B cell (primary cell): ENCODE data around the gene NDUFAF5. TPM values are rescaled to one million over a fixed set of nuclear protein-coding genes. Genes with fewer than 3 reads are reported as not detected.

ENCODE experiments used
- ATAC-seq: fragments of 200-7000 bp; cut with Tn5 transposase; one replicate; pipeline ENCODE4 v1.10.0; 2021; ENCODE audit warnings: low read depth, mild to moderate bottlenecking, moderate number of reproducible peaks, moderate library complexity
- CTCF ChIA-PET: fragments of 350-600 bp; sonication (Branson Sonifier 250); formaldehyde crosslinking; loops from one replicate; lab custom pipeline; 2021; ENCODE audit warnings: antibody characterized with exemption, inconsistent platforms; lab: Charles Lee
- POLR2A ChIA-PET: fragments of 350-600 bp; sonication (Branson Sonifier 250); formaldehyde crosslinking; loops from one replicate; lab custom pipeline; 2021; ENCODE audit warnings: antibody characterized with exemption; lab: Charles Lee
- DNase-seq: peaks from one replicate; pipeline ENCODE4 v3.0.0; 2013
- H2AFZ ChIP-seq: 2 replicates; pipeline ENCODE4 v1.6.1; 2012; ENCODE audit warnings: mild to moderate bottlenecking, low read depth, low read length; ENCODE audit not compliant: insufficient read depth, poor library complexity, severe bottlenecking
- H3K27ac ChIP-seq, 2 donors: 1 replicate in 1 of 2; 2 replicates in 1 of 2; pipeline ENCODE4 v1.5.1; 2012 to 2013; ENCODE audit warnings: low read length in 2 of 2, mild to moderate bottlenecking in 2 of 2, moderate library complexity in 1 of 2
- H3K27me3 ChIP-seq, 4 experiments: fragments of 200-600 bp in 1 of 4; sonication (generic) in 1 of 4; replicated peaks in 1 of 4; 1 replicate in 2 of 4; 2 replicates in 2 of 4; pipeline versions ENCODE4 v1.6.1 to v1.7.0; 2013 to 2016; ENCODE audit warnings: low read length in 3 of 4, mild to moderate bottlenecking in 2 of 4, mixed read lengths in 1 of 4, moderate library complexity in 1 of 4; ENCODE audit not compliant: insufficient read depth in 4 of 4, control insufficient read depth in 3 of 4; ENCODE audit errors: control extremely low read depth in 1 of 4
- H3K36me3 ChIP-seq, 2 experiments: replicated peaks in 1 of 2; 1 replicate in 1 of 2; 2 replicates in 1 of 2; pipeline versions ENCODE4 v1.6.1 to v1.7.1; 2013; ENCODE audit warnings: low read length in 1 of 2; ENCODE audit not compliant: insufficient read depth in 2 of 2, control insufficient read depth in 1 of 2; ENCODE audit errors: control extremely low read depth in 1 of 2, extremely low read depth in 1 of 2
- H3K4me1 ChIP-seq, 2 donors: fragments of 200-600 bp in 1 of 2; sonication (generic) in 1 of 2; 1 replicate in 1 of 2; 2 replicates in 1 of 2; pipeline versions ENCODE4 v1.5.1 to v1.6.1; 2013 to 2017; ENCODE audit warnings: low read length in 2 of 2; ENCODE audit not compliant: control insufficient read depth in 2 of 2, insufficient read depth in 2 of 2
- H3K4me2 ChIP-seq: replicated peaks from 2 replicates; pipeline ENCODE3; 2012; ENCODE audit warnings: mild to moderate bottlenecking, low read depth, low read length; ENCODE audit not compliant: poor library complexity, severe bottlenecking
- H3K4me3 ChIP-seq, 5 experiments: fragments of 200-600 bp in 1 of 5; sonication (generic) in 1 of 5; 1 replicate in 3 of 5; 2 replicates in 2 of 5; pipeline versions ENCODE4 v1.5.1 to v1.7.0; 2011 to 2016; ENCODE audit warnings: low read length in 4 of 5, mild to moderate bottlenecking in 4 of 5, low read depth in 2 of 5, control low read depth in 1 of 5, moderate library complexity in 1 of 5; ENCODE audit not compliant: insufficient read depth in 1 of 5; ENCODE audit errors: control extremely low read depth in 1 of 5, extremely low read depth in 1 of 5
- H3K79me2 ChIP-seq: fragments of 200-600 bp; sonication (generic); one replicate; pipeline ENCODE4 v1.6.0; 2016; ENCODE audit warnings: low read length; ENCODE audit not compliant: control insufficient read depth, insufficient read depth
- H3K9ac ChIP-seq: fragments of 200-600 bp; sonication (generic); 2 replicates; pipeline ENCODE4 v1.6.1; 2017; ENCODE audit warnings: mild to moderate bottlenecking, low read length, moderate library complexity
- H3K9me3 ChIP-seq, 3 donors: one replicate each; pipeline versions ENCODE4 v1.6.1 to v1.7.1; 2013; ENCODE audit warnings: low read length in 2 of 3; ENCODE audit not compliant: control insufficient read depth in 2 of 3, insufficient read depth in 1 of 3; ENCODE audit errors: control extremely low read depth in 1 of 3
- H4K20me1 ChIP-seq: 2 replicates; pipeline ENCODE4 v1.6.0; 2012; ENCODE audit warnings: mild to moderate bottlenecking, low read length; ENCODE audit not compliant: insufficient read depth, control insufficient read depth, poor library complexity, severe bottlenecking
- H3K27ac Mint-ChIP-seq: one replicate; pipeline ENCODE4 v1.8.0; 2021; ENCODE audit warnings: mixed read lengths
- H3K27me3 Mint-ChIP-seq: one replicate; pipeline ENCODE4 v1.8.0; 2021; ENCODE audit warnings: mixed read lengths
- H3K4me1 Mint-ChIP-seq: one replicate; pipeline ENCODE4 v1.8.0; 2021; ENCODE audit warnings: mixed read lengths
- H3K4me3 Mint-ChIP-seq: one replicate; pipeline ENCODE4 v1.8.0; 2021; ENCODE audit warnings: mixed read lengths
- H3K9me3 Mint-ChIP-seq: one replicate; pipeline ENCODE4 v1.8.0; 2022; ENCODE audit warnings: mixed read lengths; ENCODE audit not compliant: insufficient read depth
- CTCF ChIP-seq: fragments of 200-600 bp; IDR thresholded peaks from one replicate; pipeline ENCODE4 v1.8.0; 2022; ENCODE audit warnings: antibody characterized with exemption, mild to moderate bottlenecking
- EZH2 ChIP-seq: IDR thresholded peaks from 2 replicates; pipeline ENCODE4 v1.6.1; 2012; ENCODE audit warnings: borderline replicate concordance, low read depth, mild to moderate bottlenecking, moderate library complexity, low read length; ENCODE audit not compliant: insufficient read depth, poor library complexity, severe bottlenecking
- WGBS: methylation state at CpG from one replicate; pipeline ENCODE4 v1.1.5; 2013; ENCODE audit warnings: missing lambda C conversion rate; ENCODE audit not compliant: insufficient coverage; 5-methylcytosine and 5-hydroxymethylcytosine counted together
- intact Hi-C: fragments of 100-400 bp; cut with micrococcal nuclease; formaldehyde crosslinking; loops from one replicate; pipeline ENCODE4 v1.10.0; 2022
- polyA plus RNA-seq: library from polyadenylated mRNA; depleted of rRNA; stranded (reverse); fragments of >200 nt; gene quantifications from 2 replicates; pipeline ENCODE4 v1.2.3, GENCODE V29; 2012
- total RNA-seq, 2 donors: library from RNA; stranded (reverse); fragments of 120-200 nt in 1 of 2; gene quantifications; 1 replicate in 1 of 2; 2 replicates in 1 of 2; pipeline versions ENCODE4 v1.2.3 to v1.2.4, GENCODE V29; 2013 to 2022

Gene NDUFAF5
- total and polyA plus RNA-seq, 2 donors (not counting 1 experiment from before 2014, with no cell fraction given) = 6.5 to 28.8 TPM

GRCh38 chr20:13799040-13799439 lies 14.2 kb downstream of the NDUFAF5 start:
- no peaks in the 10 kb centered on the region for H3K4me1 Mint-ChIP-seq
- H3K9me3 Mint-ChIP-seq = no peaks in the 10 kb centered on the region
- Histone ChIP-seq H4K20me1 (no peaks in the 10 kb centered on the region), H3K79me2 (no peaks in the 10 kb centered on the region), H3K27me3 (no peaks in the 10 kb centered on the region), H3K9me3 (no peaks in the 10 kb centered on the region), H3K4me1 (no peaks in the 10 kb centered on the region), H3K9ac (no peak overlapping the region), H3K4me3 (no peak overlapping the region), H3K36me3 (peaks cover 0 to 76% of the 10 kb centered on the region in 2 experiments), H2AFZ (no peak overlapping the region), H3K4me2 (no peak overlapping the region), H3K27ac (no peak overlapping the region)
- intact Hi-C loops = no loop called here
- H3K4me3 Mint-ChIP-seq = no peak overlapping the region
- ChIA-PET POLR2A (no interaction called here), CTCF (interaction anchor here (1.7 kb wide), 1 partner anchor 21 kb away, joined by 6 read pairs; no protein-coding TSS in a partner anchor)
- no peak for DNase-seq
- WGBS = 100% methylated on average over 2 of the region's 5 CpGs
- TF ChIP-seq EZH2 = no peak
- no peak for TF ChIP-seq CTCF
- H3K27ac Mint-ChIP-seq = no peak overlapping the region
- ATAC-seq = no peak
- no peaks in the 10 kb centered on the region for H3K27me3 Mint-ChIP-seq

GRCh38 chr20:13799974-13800373 lies 15.1 kb downstream of the NDUFAF5 start:
- Histone ChIP-seq H3K4me3 (no peak overlapping the region), H2AFZ (no peak overlapping the region), H3K27me3 (no peaks in the 10 kb centered on the region), H3K36me3 (peaks cover 2 to 75% of the 10 kb centered on the region in 2 experiments), H4K20me1 (no peaks in the 10 kb centered on the region), H3K9ac (no peak overlapping the region), H3K9me3 (no peaks in the 10 kb centered on the region), H3K4me1 (no peaks in the 10 kb centered on the region), H3K4me2 (no peak overlapping the region), H3K79me2 (no peaks in the 10 kb centered on the region), H3K27ac (no peak overlapping the region)
- TF ChIP-seq EZH2 = no peak
- TF ChIP-seq CTCF = no peak
- ChIA-PET POLR2A (no interaction called here), CTCF (interaction anchor here (0.8 to 1.1 kb wide), 2 partner anchors 19 to 20 kb away, joined by 3 read pairs; no protein-coding TSS in a partner anchor)
- no peak overlapping the region for H3K4me3 Mint-ChIP-seq
- 88% methylated on average over 2 of the region's 2 CpGs for WGBS
- H3K27me3 Mint-ChIP-seq = no peaks in the 10 kb centered on the region
- no peak overlapping the region for H3K27ac Mint-ChIP-seq
- no peaks in the 10 kb centered on the region for H3K4me1 Mint-ChIP-seq
- DNase-seq (no peak), ATAC-seq (no peak)
- intact Hi-C loops = no loop called here
- H3K9me3 Mint-ChIP-seq = no peaks in the 10 kb centered on the region
